GM12878 (cell line): Measurements from ENCODE around the gene ARHGAP27. TPM values are rescaled to one million over a fixed set of nuclear protein-coding genes. Genes with fewer than 3 reads are reported as not detected.

Source experiments
- BHLHE40 ChIP-seq, 2 experiments: fragments of 450-650 bp in 1 of 2; IDR thresholded peaks; 2 replicates each; pipeline ENCODE4 v1.6.1; 2011 to 2017; ENCODE audit warnings: low read depth in 2 of 2, borderline replicate concordance in 1 of 2, improper control_type of control experiment in 1 of 2, low read length in 1 of 2, mild to moderate bottlenecking in 1 of 2
- CBX5 ChIP-seq: sonication (generic); IDR thresholded peaks from 2 replicates; pipeline ENCODE4 v1.6.1; 2016; ENCODE audit warnings: low read depth, moderate library complexity, mild to moderate bottlenecking, inconsistent platforms
- CREM ChIP-seq: IDR thresholded peaks from 2 replicates; pipeline ENCODE4 v1.6.1; 2014; ENCODE audit warnings: antibody characterized with exemption, low read depth
- DPF2 ChIP-seq: fragments of 450-650 bp; IDR thresholded peaks from 2 replicates; pipeline ENCODE4 v1.6.1; 2017; ENCODE audit warnings: mild to moderate bottlenecking
- EGR1 ChIP-seq, 2 experiments: IDR thresholded peaks; 1 replicate in 1 of 2; 2 replicates in 1 of 2; pipeline ENCODE4 v1.6.1; 2011 to 2012; ENCODE audit warnings: low read depth in 2 of 2, low read length in 2 of 2, borderline replicate concordance in 1 of 2, mild to moderate bottlenecking in 1 of 2, moderate library complexity in 1 of 2
- FOXK2 ChIP-seq: fragments of 450-650 bp; IDR thresholded peaks from 2 replicates; pipeline ENCODE4 v1.6.1; 2017; ENCODE audit warnings: mild to moderate bottlenecking, moderate library complexity
- IKZF2 ChIP-seq, 2 experiments: fragments of 450-650 bp; IDR thresholded peaks; 2 replicates each; pipeline ENCODE4 v1.6.1; 2017; ENCODE audit warnings: mild to moderate bottlenecking in 2 of 2, moderate library complexity in 2 of 2
- NFYB ChIP-seq: IDR thresholded peaks from 2 replicates; pipeline ENCODE4 v1.6.1; 2011; ENCODE audit warnings: low read depth, mild to moderate bottlenecking, low read length, improper control_type of control experiment, moderate library complexity; ENCODE audit not compliant: insufficient read depth
- NR2C1 ChIP-seq: fragments of 450-650 bp; IDR thresholded peaks from 2 replicates; pipeline ENCODE4 v1.6.1; 2017; ENCODE audit warnings: antibody characterized with exemption, mild to moderate bottlenecking, moderate library complexity
- NR2C2 ChIP-seq: IDR thresholded peaks from 2 replicates; pipeline ENCODE4 v1.6.1; 2011; ENCODE audit warnings: borderline replicate concordance, low read depth; ENCODE audit not compliant: control insufficient read depth, insufficient read length
- NR2F1 ChIP-seq: fragments of 450-650 bp; conservative IDR thresholded peaks from 2 replicates; pipeline ENCODE4 v1.6.1; 2017; ENCODE audit warnings: mild to moderate bottlenecking
- SMAD1 ChIP-seq: fragments of 450-650 bp; IDR thresholded peaks from 2 replicates; pipeline ENCODE4 v1.6.1; 2018; ENCODE audit warnings: mild to moderate bottlenecking, low read depth; ENCODE audit not compliant: partially characterized antibody
- SREBF2 ChIP-seq: IDR thresholded peaks from 2 replicates; pipeline ENCODE4 v1.6.1; 2012; ENCODE audit warnings: mild to moderate bottlenecking, low read length
- STAT3 ChIP-seq: IDR thresholded peaks from 2 replicates; pipeline ENCODE4 v1.6.1; 2011; ENCODE audit warnings: low read depth, low read length, improper control_type of control experiment
- SUPT20H ChIP-seq: IDR thresholded peaks from 2 replicates; pipeline ENCODE4 v1.6.1; 2011; ENCODE audit warnings: low read depth, mild to moderate bottlenecking, low read length, moderate library complexity, borderline replicate concordance; ENCODE audit not compliant: control insufficient read depth
- SUZ12 ChIP-seq: fragments of 200-600 bp; sonication (generic); IDR thresholded peaks from one replicate; pipeline ENCODE4 v1.6.1; 2018; ENCODE audit warnings: antibody characterized with exemption, mild to moderate bottlenecking; ENCODE audit not compliant: unreplicated experiment
- ZNF217 ChIP-seq: fragments of 450-650 bp; IDR thresholded peaks from 2 replicates; pipeline ENCODE4 v1.6.1; 2017; ENCODE audit warnings: antibody characterized with exemption, mild to moderate bottlenecking
- ZNF384 ChIP-seq: IDR thresholded peaks from 2 replicates; pipeline ENCODE4 v1.6.1; 2012; ENCODE audit warnings: low read depth, mild to moderate bottlenecking, low read length, improper control_type of control experiment, borderline replicate concordance
- polyA plus RNA-seq, 11 experiments: library from polyadenylated mRNA; depleted of rRNA in 4 of 11; unstranded in 6 of 11; stranded (reverse) in 5 of 11; fragments of >200 nt; fragmentation: Nextera tagmentation in 4 of 11; fragmentation: Illumina TruSeq in 1 of 11; extraction: Ambion mirVana in 4 of 11; extraction: Trizol in 1 of 11; gene quantifications; 1 replicate in 1 of 11; 2 replicates in 10 of 11; pipeline versions ENCODE4 v1.2.1 to v1.2.3, GENCODE V29; 2011 to 2016; ENCODE audit warnings: inconsistent platforms in 2 of 11, missing spikeins in 2 of 11, low read depth in 1 of 11
- total RNA-seq, 4 experiments: library from RNA; depleted of rRNA in 3 of 4; stranded (reverse); fragments of >200 nt in 3 of 4; fragmentation: Illumina TruSeq in 1 of 4; extraction: Trizol in 1 of 4; gene quantifications; 2 replicates each; pipeline versions ENCODE4 v1.2.1 to v1.2.3, GENCODE V29; 2013 to 2021
- TF ChIP-seq, protein P1 (sequence below): IDR thresholded peaks from 2 replicates; pipeline ENCODE4 v1.6.1; 2011; ENCODE audit warnings: borderline replicate concordance, low read depth, mild to moderate bottlenecking, moderate library complexity, mixed read lengths, low read length; ENCODE audit not compliant: insufficient read depth; ENCODE audit errors: extremely low read length
- TF ChIP-seq, protein P2 (sequence below): IDR thresholded peaks from 2 replicates; pipeline ENCODE4 v1.6.1; 2012; ENCODE audit warnings: low read depth, low read length, improper control_type of control experiment
- TF ChIP-seq, protein P3 (sequence below): fragments of 450-650 bp; formaldehyde crosslinking; IDR thresholded peaks from 2 replicates; pipeline ENCODE4 v1.4.0; 2020; ENCODE audit warnings: mild to moderate bottlenecking, moderate library complexity
- TF ChIP-seq, protein P4 (sequence below): fragments of 450-650 bp; formaldehyde crosslinking; IDR thresholded peaks from 2 replicates; pipeline ENCODE4 v1.5.0; 2022; ENCODE audit warnings: mild to moderate bottlenecking, missing genetic modification characterization

The ARHGAP27 gene
- total and polyA plus RNA-seq, 10 of the 15 experiments (the other 5 are each of a cell fraction or from before 2014, with no cell fraction given): 0.64 to 45.7 (median 17.7) TPM

DNA sequence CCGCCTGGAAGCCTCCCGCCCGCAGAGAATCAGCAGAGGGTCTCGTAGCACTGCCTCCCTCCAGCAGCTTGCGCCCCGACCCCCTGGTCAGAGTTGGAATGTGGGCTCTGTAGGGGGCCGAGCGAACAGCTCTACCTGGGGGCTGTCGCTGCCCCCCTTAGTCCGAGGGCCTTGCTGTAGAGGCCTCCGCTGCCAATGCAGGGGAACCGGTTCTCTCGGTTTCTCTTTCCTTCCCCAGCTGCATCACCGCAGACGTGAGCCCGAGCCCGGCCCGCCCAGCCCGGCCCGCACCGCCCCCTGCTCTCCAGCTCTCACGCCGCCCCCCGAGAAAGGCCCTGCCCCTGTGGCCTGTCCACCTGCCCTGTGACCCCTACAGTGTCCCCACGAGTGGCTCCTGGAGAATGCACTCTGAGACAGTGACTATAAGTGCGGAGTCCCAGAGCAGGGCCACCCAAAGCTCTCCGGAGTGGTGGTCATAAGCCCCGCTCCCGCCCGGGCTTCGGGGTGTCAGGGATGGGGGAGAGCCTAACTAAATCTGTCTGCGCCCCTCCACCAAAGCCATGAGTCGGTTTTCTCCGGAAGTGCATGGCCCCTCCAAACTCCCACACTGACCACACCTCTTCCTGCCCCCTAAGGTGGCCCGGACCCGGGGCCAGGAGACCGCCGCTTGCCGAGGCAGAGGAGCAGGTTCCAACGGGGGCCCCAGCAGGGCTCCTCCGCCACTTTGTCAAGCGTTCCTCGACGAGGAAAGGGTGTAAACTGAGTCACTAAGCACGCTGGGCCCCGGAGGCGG is 1.7 kb downstream of the ARHGAP27 start (continued):
- TF ChIP-seq, protein P1, sequence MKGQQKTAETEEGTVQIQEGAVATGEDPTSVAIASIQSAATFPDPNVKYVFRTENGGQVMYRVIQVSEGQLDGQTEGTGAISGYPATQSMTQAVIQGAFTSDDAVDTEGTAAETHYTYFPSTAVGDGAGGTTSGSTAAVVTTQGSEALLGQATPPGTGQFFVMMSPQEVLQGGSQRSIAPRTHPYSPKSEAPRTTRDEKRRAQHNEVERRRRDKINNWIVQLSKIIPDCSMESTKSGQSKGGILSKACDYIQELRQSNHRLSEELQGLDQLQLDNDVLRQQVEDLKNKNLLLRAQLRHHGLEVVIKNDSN: no peak
- TF ChIP-seq, protein P2, sequence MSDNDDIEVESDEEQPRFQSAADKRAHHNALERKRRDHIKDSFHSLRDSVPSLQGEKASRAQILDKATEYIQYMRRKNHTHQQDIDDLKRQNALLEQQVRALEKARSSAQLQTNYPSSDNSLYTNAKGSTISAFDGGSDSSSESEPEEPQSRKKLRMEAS: no peak
- TF ChIP-seq, protein P3, sequence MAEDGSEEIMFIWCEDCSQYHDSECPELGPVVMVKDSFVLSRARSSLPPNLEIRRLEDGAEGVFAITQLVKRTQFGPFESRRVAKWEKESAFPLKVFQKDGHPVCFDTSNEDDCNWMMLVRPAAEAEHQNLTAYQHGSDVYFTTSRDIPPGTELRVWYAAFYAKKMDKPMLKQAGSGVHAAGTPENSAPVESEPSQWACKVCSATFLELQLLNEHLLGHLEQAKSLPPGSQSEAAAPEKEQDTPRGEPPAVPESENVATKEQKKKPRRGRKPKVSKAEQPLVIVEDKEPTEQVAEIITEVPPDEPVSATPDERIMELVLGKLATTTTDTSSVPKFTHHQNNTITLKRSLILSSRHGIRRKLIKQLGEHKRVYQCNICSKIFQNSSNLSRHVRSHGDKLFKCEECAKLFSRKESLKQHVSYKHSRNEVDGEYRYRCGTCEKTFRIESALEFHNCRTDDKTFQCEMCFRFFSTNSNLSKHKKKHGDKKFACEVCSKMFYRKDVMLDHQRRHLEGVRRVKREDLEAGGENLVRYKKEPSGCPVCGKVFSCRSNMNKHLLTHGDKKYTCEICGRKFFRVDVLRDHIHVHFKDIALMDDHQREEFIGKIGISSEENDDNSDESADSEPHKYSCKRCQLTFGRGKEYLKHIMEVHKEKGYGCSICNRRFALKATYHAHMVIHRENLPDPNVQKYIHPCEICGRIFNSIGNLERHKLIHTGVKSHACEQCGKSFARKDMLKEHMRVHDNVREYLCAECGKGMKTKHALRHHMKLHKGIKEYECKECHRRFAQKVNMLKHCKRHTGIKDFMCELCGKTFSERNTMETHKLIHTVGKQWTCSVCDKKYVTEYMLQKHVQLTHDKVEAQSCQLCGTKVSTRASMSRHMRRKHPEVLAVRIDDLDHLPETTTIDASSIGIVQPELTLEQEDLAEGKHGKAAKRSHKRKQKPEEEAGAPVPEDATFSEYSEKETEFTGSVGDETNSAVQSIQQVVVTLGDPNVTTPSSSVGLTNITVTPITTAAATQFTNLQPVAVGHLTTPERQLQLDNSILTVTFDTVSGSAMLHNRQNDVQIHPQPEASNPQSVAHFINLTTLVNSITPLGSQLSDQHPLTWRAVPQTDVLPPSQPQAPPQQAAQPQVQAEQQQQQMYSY (CRISPR knock-in tag): no peak
- no peak for TF ChIP-seq CREM
- no peak for TF ChIP-seq ZNF217
- peak; percentile 14; the same call in 1 of the 2 replicates for TF ChIP-seq DPF2
- no peak for TF ChIP-seq SREBF2
- TF ChIP-seq ZNF384: no peak
- TF ChIP-seq EGR1 (IDR thresholded peaks at IDR 0.05; ENCODE audit: borderline replicate concordance in 1 of 2, low read depth in 2 of 2, low read length in 2 of 2): no peak
- TF ChIP-seq SMAD1: no peak
- TF ChIP-seq NR2F1: peak; percentile 78
- TF ChIP-seq IKZF2 (IDR thresholded peaks at IDR 0.05): no peak
- no peak for TF ChIP-seq FOXK2
- peak in 1 of 2 experiments; percentile 13; a peak in 1 of 4 replicates for TF ChIP-seq BHLHE40 (IDR thresholded peaks at IDR 0.05; ENCODE audit: borderline replicate concordance in 1 of 2, low read depth in 2 of 2, low read length in 1 of 2)
- TF ChIP-seq NR2C1: no peak
- no peak for TF ChIP-seq STAT3
- TF ChIP-seq SUZ12: no peak
- TF ChIP-seq SUPT20H: no peak
- no peak for TF ChIP-seq NR2C2
- no peak for TF ChIP-seq NFYB
- TF ChIP-seq, protein P4, sequence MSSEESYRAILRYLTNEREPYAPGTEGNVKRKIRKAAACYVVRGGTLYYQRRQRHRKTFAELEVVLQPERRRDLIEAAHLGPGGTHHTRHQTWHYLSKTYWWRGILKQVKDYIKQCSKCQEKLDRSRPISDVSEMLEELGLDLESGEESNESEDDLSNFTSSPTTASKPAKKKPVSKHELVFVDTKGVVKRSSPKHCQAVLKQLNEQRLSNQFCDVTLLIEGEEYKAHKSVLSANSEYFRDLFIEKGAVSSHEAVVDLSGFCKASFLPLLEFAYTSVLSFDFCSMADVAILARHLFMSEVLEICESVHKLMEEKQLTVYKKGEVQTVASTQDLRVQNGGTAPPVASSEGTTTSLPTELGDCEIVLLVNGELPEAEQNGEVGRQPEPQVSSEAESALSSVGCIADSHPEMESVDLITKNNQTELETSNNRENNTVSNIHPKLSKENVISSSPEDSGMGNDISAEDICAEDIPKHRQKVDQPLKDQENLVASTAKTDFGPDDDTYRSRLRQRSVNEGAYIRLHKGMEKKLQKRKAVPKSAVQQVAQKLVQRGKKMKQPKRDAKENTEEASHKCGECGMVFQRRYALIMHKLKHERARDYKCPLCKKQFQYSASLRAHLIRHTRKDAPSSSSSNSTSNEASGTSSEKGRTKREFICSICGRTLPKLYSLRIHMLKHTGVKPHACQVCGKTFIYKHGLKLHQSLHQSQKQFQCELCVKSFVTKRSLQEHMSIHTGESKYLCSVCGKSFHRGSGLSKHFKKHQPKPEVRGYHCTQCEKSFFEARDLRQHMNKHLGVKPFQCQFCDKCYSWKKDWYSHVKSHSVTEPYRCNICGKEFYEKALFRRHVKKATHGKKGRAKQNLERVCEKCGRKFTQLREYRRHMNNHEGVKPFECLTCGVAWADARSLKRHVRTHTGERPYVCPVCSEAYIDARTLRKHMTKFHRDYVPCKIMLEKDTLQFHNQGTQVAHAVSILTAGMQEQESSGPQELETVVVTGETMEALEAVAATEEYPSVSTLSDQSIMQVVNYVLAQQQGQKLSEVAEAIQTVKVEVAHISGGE: no peak
- TF ChIP-seq CBX5: no peak
